HepG2 (cell line): Measurements from ENCODE around the gene EED. TPM values are rescaled to one million over a fixed set of nuclear protein-coding genes. Genes with fewer than 3 reads are reported as not detected.

ENCODE experiments used
- ATAC-seq: fragments of 200-7000 bp; cut with Tn5 transposase; 3 replicates; pipeline ENCODE4 v1.9.1; 2020; ENCODE audit warnings: mild to moderate bottlenecking, moderate library complexity
- BruUV-seq: library from RNA; stranded (reverse); fragments of 400-500 nt; replicated peaks from 2 replicates; lab custom pipeline; 2021; lab: Mats Ljungman, UMichigan
- CTCF ChIA-PET: fragments of 300-600 bp; formaldehyde crosslinking; extraction: SDS; loops from one replicate; lab custom pipeline; 2021; ENCODE audit warnings: low total read pairs, inconsistent platforms, low intra/inter-chr PET ratio; lab: Yijun Ruan, JAX
- POLR2A ChIA-PET: fragments of 350-600 bp; sonication (Branson Sonifier 250); formaldehyde crosslinking; loops from one replicate; lab custom pipeline; 2020; ENCODE audit warnings: antibody characterized with exemption, inconsistent platforms; lab: Yijun Ruan, JAX
- DNase-seq: peaks from one replicate; pipeline ENCODE4 v3.0.0-alpha.2; 2015; ENCODE audit warnings: low spot score
- FAIRE-seq: peaks from 3 replicates; lab custom pipeline; 2011; peaks lifted over from hg19 to GRCh38; lab: Jason Lieb, UNC
- H2AFZ ChIP-seq: one replicate; pipeline ENCODE4 v1.6.1; 2011; ENCODE audit warnings: low read length, inconsistent platforms
- H3K27ac ChIP-seq: fragments of 300-600 bp; 3 replicates; pipeline ENCODE4 v1.8.0; 2011; ENCODE audit warnings: mixed run types, mild to moderate bottlenecking, mixed read lengths, low read length, inconsistent platforms; ENCODE audit not compliant: insufficient read depth; ENCODE audit errors: extremely low read length
- H3K27me3 ChIP-seq, 2 experiments: fragments of 200-600 bp in 1 of 2; 2 replicates in 1 of 2; 3 replicates in 1 of 2; pipeline versions ENCODE4 v1.6.0 to v1.8.0; 2011; ENCODE audit warnings: low read length in 2 of 2, mild to moderate bottlenecking in 2 of 2, moderate library complexity in 2 of 2, inconsistent platforms in 1 of 2; ENCODE audit not compliant: insufficient read depth in 2 of 2, control insufficient read depth in 1 of 2
- H3K36me3 ChIP-seq, 2 experiments: fragments of 200-600 bp in 1 of 2; replicated peaks in 1 of 2; 2 replicates in 1 of 2; 3 replicates in 1 of 2; pipeline versions ENCODE4 v1.5.1 to v1.8.0; 2011; ENCODE audit warnings: low read length in 2 of 2, inconsistent platforms in 1 of 2; ENCODE audit not compliant: insufficient read depth in 2 of 2, control insufficient read depth in 1 of 2
- H3K4me1 ChIP-seq: 2 replicates; pipeline ENCODE4 v1.5.1; 2012; ENCODE audit warnings: low read length, inconsistent platforms; ENCODE audit not compliant: insufficient read depth
- H3K4me2 ChIP-seq: 2 replicates; pipeline ENCODE4 v1.6.0; 2011; ENCODE audit warnings: low read depth, low read length, inconsistent platforms
- H3K4me3 ChIP-seq, 3 experiments: fragments of 200-600 bp in 1 of 3; sonication (generic), shearing (Covaris generic) in 1 of 3; replicated peaks in 1 of 3; 2 replicates each; pipeline ENCODE4 v1.5.1; 2011 to 2016; ENCODE audit warnings: low read length in 3 of 3, inconsistent platforms in 2 of 3, low read depth in 2 of 3, mild to moderate bottlenecking in 2 of 3, control low read depth in 1 of 3, mixed read lengths in 1 of 3; ENCODE audit not compliant: insufficient read depth in 1 of 3
- H3K79me2 ChIP-seq: one replicate; pipeline ENCODE4 v1.6.1; 2011; ENCODE audit warnings: low read length, inconsistent platforms; ENCODE audit not compliant: insufficient read depth
- H3K9ac ChIP-seq: 2 replicates; pipeline ENCODE4 v1.6.0; 2011; ENCODE audit warnings: mild to moderate bottlenecking, low read depth, low read length, inconsistent platforms; ENCODE audit not compliant: insufficient read depth
- H3K9me3 ChIP-seq: 2 replicates; pipeline ENCODE4 v1.5.1; 2012; ENCODE audit warnings: mild to moderate bottlenecking, low read length
- H4K20me1 ChIP-seq: 2 replicates; pipeline ENCODE4 v1.6.0; 2011; ENCODE audit warnings: inconsistent platforms, mild to moderate bottlenecking, low read length, moderate library complexity; ENCODE audit not compliant: insufficient read depth
- EEA1 ChIP-seq: sonication (generic); formaldehyde crosslinking; IDR thresholded peaks from 2 replicates; pipeline ENCODE4 v1.5.1; 2020; ENCODE audit warnings: mild to moderate bottlenecking, missing genetic modification reagents, borderline replicate concordance
- EED ChIP-seq: sonication (generic); formaldehyde crosslinking; IDR thresholded peaks from 2 replicates; pipeline ENCODE4 v1.5.0; 2020; ENCODE audit warnings: mild to moderate bottlenecking, missing genetic modification reagents
- EHMT2 ChIP-seq: fragments of 200-600 bp; sonication (generic); IDR thresholded peaks from 2 replicates; pipeline ENCODE4 v1.7.0; 2017; ENCODE audit warnings: antibody characterized with exemption, low read depth, low read length, borderline replicate concordance
- GATAD1 ChIP-seq: IDR thresholded peaks from 2 replicates; pipeline ENCODE4 v1.6.1; 2016; ENCODE audit warnings: missing genetic modification reagents, missing compliant biosample characterization
- HMG20B ChIP-seq: conservative IDR thresholded peaks from 2 replicates; pipeline ENCODE4 v1.6.1; 2016; ENCODE audit warnings: missing genetic modification reagents, missing compliant biosample characterization
- KLF6 ChIP-seq: IDR thresholded peaks from 2 replicates; pipeline ENCODE4 v1.8.0; 2016; ENCODE audit warnings: missing biosample characterization, missing genetic modification reagents
- MAFK ChIP-seq, 2 experiments: IDR thresholded peaks in 1 of 2; conservative IDR thresholded peaks in 1 of 2; 2 replicates each; pipeline ENCODE4 v1.6.1; 2011; ENCODE audit warnings: improper control_type of control experiment in 2 of 2, low read length in 2 of 2
- POLR2G ChIP-seq: fragments of 200-400 bp; formaldehyde crosslinking; IDR thresholded peaks from 2 replicates; pipeline ENCODE4 v1.6.1; 2018; ENCODE audit warnings: mild to moderate bottlenecking, low read depth, low read length, moderate library complexity
- RBFOX2 ChIP-seq: fragments of 200-400 bp; formaldehyde crosslinking; IDR thresholded peaks from 2 replicates; pipeline ENCODE4 v1.6.1; 2017; ENCODE audit warnings: low read depth, mild to moderate bottlenecking, low read length
- REPIN1 ChIP-seq: sonication (generic); formaldehyde crosslinking; IDR thresholded peaks from 2 replicates; pipeline ENCODE4 v1.8.0; 2022; ENCODE audit warnings: missing genetic modification reagents, low read depth, mild to moderate bottlenecking, borderline replicate concordance
- SATB2 ChIP-seq: sonication (generic); formaldehyde crosslinking; IDR thresholded peaks from 2 replicates; pipeline ENCODE4 v1.5.0; 2020; ENCODE audit warnings: missing genetic modification reagents
- STAT6 ChIP-seq: sonication (generic); formaldehyde crosslinking; IDR thresholded peaks from 2 replicates; pipeline ENCODE4 v1.4.0; 2020; ENCODE audit warnings: missing genetic modification reagents, mild to moderate bottlenecking, borderline replicate concordance
- TARDBP ChIP-seq: sonication (generic); formaldehyde crosslinking; IDR thresholded peaks from 2 replicates; pipeline ENCODE4 v1.8.0; 2022; ENCODE audit warnings: mild to moderate bottlenecking, missing genetic modification reagents
- TMF1 ChIP-seq: sonication (generic); formaldehyde crosslinking; IDR thresholded peaks from 2 replicates; pipeline ENCODE4 v1.8.1; 2022; ENCODE audit warnings: low read depth, missing genetic modification reagents
- ZFP90 ChIP-seq: sonication (generic); formaldehyde crosslinking; IDR thresholded peaks from 2 replicates; pipeline ENCODE4 v1.8.0; 2022; ENCODE audit warnings: missing genetic modification reagents, mild to moderate bottlenecking, inconsistent platforms, borderline replicate concordance
- ZNF546 ChIP-seq: sonication (generic); formaldehyde crosslinking; conservative IDR thresholded peaks from 2 replicates; pipeline ENCODE4 v1.8.1; 2023; ENCODE audit warnings: mild to moderate bottlenecking, missing genetic modification reagents
- WGBS: methylation state at CpG from one replicate; pipeline ENCODE4 v1.1.6; 2017; ENCODE audit warnings: low lambda C conversion rate; 5-methylcytosine and 5-hydroxymethylcytosine counted together
- in situ Hi-C: cut with HindIII; loops from 2 replicates; pipeline ENCODE4 v1.10.0; 2017; ENCODE audit warnings: low pct_unique_long_range_greater_than_20kb; ENCODE audit not compliant: extremely low pct_ligation_motif_present
- intact Hi-C: fragments of 100-400 bp; cut with micrococcal nuclease; formaldehyde crosslinking; loops from one replicate; pipeline ENCODE4 v1.10.0; 2022; ENCODE audit not compliant: unreplicated experiment
- polyA plus RNA-seq, 8 experiments: library from polyadenylated mRNA; depleted of rRNA in 3 of 8; stranded (reverse) in 7 of 8; unstranded in 1 of 8; fragments of >200 nt; fragmentation: Illumina TruSeq in 4 of 8; extraction: Trizol in 4 of 8; gene quantifications; 2 replicates each; pipeline versions ENCODE4 v1.2.1 to v1.2.3, GENCODE V29; 2011 to 2016; ENCODE audit warnings: low read depth in 4 of 8, missing spikeins in 1 of 8, mixed read lengths in 1 of 8; ENCODE audit not compliant: insufficient read depth in 1 of 8
- total RNA-seq, 5 experiments: library from RNA; depleted of rRNA; stranded (reverse); fragments of >200 nt; fragmentation: Illumina TruSeq; extraction: Trizol; gene quantifications; 2 replicates each; pipeline ENCODE4 v1.2.3, GENCODE V29; 2016; ENCODE audit warnings: low read depth in 1 of 5
- TF ChIP-seq, protein P1 (sequence below): sonication (generic); formaldehyde crosslinking; IDR thresholded peaks from 2 replicates; pipeline ENCODE4 v1.4.0; 2020; ENCODE audit warnings: missing genetic modification reagents

Gene EED
- total and polyA plus RNA-seq, 2 of the 13 experiments (the other 11 are each of a cell fraction or from before 2014, with no cell fraction given): 11.0 to 28.4 TPM

- TF ChIP-seq EED: no peak
- TF ChIP-seq SATB2 (CRISPR knock-in tag): no peak
- no peak for TF ChIP-seq TARDBP
- TF ChIP-seq GATAD1 (CRISPR knock-in tag): no peak
- no peak for TF ChIP-seq STAT6 (CRISPR knock-in tag)
- TF ChIP-seq KLF6 (CRISPR knock-in tag): no peak
Observed at GRCh38 chr11:86255896-86256295, 11.3 kb downstream of the EED start (continued).

- FAIRE-seq (no peak), DNase-seq (no peak), ATAC-seq (no peak)
- H3K4me2 ChIP-seq: no peak overlapping the region
- peaks cover 28% of the 10 kb centered on the region for H3K79me2 ChIP-seq
- H4K20me1 ChIP-seq: no peaks in the 10 kb centered on the region
- H3K9me3 ChIP-seq: no peaks in the 10 kb centered on the region
- H3K4me3 ChIP-seq: no peak overlapping the region
- no peak overlapping the region for H3K27ac ChIP-seq
- WGBS: 68% methylated on average over 6 of the region's 6 CpGs
- ChIA-PET CTCF (no interaction called here), POLR2A (no interaction called here)
- H3K9ac ChIP-seq: no peak overlapping the region
- in situ Hi-C loops: loop anchor here (25.0 kb wide), 1 partner anchor 619 kb away; the partner anchor contains the start of genes DLG2, TMEM126A and TMEM126B
- H2AFZ ChIP-seq: no peak overlapping the region
- H3K27me3 ChIP-seq: no peaks in the 10 kb centered on the region
- no TSS peak for BruUV-seq
- intact Hi-C loops: no loop called here
- peaks cover 7% of the 10 kb centered on the region for H3K4me1 ChIP-seq
- H3K36me3 ChIP-seq: peaks cover 4 to 38% of the 10 kb centered on the region in 2 experiments
- TF ChIP-seq, protein P1, sequence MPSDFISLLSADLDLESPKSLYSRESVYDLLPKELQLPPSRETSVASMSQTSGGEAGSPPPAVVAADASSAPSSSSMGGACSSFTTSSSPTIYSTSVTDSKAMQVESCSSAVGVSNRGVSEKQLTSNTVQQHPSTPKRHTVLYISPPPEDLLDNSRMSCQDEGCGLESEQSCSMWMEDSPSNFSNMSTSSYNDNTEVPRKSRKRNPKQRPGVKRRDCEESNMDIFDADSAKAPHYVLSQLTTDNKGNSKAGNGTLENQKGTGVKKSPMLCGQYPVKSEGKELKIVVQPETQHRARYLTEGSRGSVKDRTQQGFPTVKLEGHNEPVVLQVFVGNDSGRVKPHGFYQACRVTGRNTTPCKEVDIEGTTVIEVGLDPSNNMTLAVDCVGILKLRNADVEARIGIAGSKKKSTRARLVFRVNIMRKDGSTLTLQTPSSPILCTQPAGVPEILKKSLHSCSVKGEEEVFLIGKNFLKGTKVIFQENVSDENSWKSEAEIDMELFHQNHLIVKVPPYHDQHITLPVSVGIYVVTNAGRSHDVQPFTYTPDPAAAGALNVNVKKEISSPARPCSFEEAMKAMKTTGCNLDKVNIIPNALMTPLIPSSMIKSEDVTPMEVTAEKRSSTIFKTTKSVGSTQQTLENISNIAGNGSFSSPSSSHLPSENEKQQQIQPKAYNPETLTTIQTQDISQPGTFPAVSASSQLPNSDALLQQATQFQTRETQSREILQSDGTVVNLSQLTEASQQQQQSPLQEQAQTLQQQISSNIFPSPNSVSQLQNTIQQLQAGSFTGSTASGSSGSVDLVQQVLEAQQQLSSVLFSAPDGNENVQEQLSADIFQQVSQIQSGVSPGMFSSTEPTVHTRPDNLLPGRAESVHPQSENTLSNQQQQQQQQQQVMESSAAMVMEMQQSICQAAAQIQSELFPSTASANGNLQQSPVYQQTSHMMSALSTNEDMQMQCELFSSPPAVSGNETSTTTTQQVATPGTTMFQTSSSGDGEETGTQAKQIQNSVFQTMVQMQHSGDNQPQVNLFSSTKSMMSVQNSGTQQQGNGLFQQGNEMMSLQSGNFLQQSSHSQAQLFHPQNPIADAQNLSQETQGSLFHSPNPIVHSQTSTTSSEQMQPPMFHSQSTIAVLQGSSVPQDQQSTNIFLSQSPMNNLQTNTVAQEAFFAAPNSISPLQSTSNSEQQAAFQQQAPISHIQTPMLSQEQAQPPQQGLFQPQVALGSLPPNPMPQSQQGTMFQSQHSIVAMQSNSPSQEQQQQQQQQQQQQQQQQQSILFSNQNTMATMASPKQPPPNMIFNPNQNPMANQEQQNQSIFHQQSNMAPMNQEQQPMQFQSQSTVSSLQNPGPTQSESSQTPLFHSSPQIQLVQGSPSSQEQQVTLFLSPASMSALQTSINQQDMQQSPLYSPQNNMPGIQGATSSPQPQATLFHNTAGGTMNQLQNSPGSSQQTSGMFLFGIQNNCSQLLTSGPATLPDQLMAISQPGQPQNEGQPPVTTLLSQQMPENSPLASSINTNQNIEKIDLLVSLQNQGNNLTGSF (CRISPR knock-in tag): no peak
- TF ChIP-seq HMG20B (CRISPR knock-in tag) (no peak), ZNF546 (no peak), ZFP90 (CRISPR knock-in tag) (no peak), EHMT2 (no peak), POLR2G (no peak), TMF1 (no peak), RBFOX2 (no peak), EEA1 (CRISPR knock-in tag) (no peak), REPIN1 (no peak), MAFK (conservative IDR thresholded peaks at IDR 0.05 in 1 of 2, IDR thresholded peaks at IDR 0.05 in 1 of 2; ENCODE audit: low read length in 2 of 2) (no peak)
Observed at GRCh38 chr11:86256608-86257007, 12.1 kb downstream of the EED start.
